Small intestine (tissue), 7 donors: Measurements from ENCODE around the gene KCP. TPM values are rescaled to one million over a fixed set of nuclear protein-coding genes. Genes with fewer than 3 reads are reported as not detected.

Experiments used
- DNase-seq, 2 donors: peaks; one replicate each; pipeline versions ENCODE4 v3.0.0 to v3.0.0-alpha.2; 2013
- FAIRE-seq: peaks from 2 replicates; lab custom pipeline; 2012; peaks lifted over from hg19 to GRCh38; lab: Jason Lieb, UNC
- H3K27ac ChIP-seq, 3 donors: one replicate each; pipeline ENCODE4 v1.5.1; 2013; ENCODE audit warnings: low read length in 2 of 3, mild to moderate bottlenecking in 2 of 3, control low read depth in 1 of 3, inconsistent platforms in 1 of 3, low read depth in 1 of 3, moderate library complexity in 1 of 3
- H3K27me3 ChIP-seq, 3 donors: one replicate each; pipeline ENCODE4 v1.6.1; 2013; ENCODE audit warnings: low read length in 3 of 3, inconsistent platforms in 1 of 3; ENCODE audit not compliant: control insufficient read depth in 3 of 3, insufficient read depth in 3 of 3
- H3K36me3 ChIP-seq, 3 donors: one replicate each; pipeline ENCODE4 v1.6.1; 2013; ENCODE audit warnings: low read length in 3 of 3, inconsistent platforms in 1 of 3, low read depth in 1 of 3, mild to moderate bottlenecking in 1 of 3, moderate library complexity in 1 of 3; ENCODE audit not compliant: control insufficient read depth in 3 of 3, insufficient read depth in 2 of 3
- H3K4me1 ChIP-seq, 3 donors: one replicate each; pipeline ENCODE4 v1.6.1; 2013; ENCODE audit warnings: low read length in 2 of 3, inconsistent platforms in 1 of 3, low read depth in 1 of 3, mild to moderate bottlenecking in 1 of 3, moderate library complexity in 1 of 3; ENCODE audit not compliant: control insufficient read depth in 3 of 3, insufficient read depth in 2 of 3
- H3K4me3 ChIP-seq, 3 donors: one replicate each; pipeline ENCODE4 v1.5.1; 2013; ENCODE audit warnings: low read length in 3 of 3, control low read depth in 1 of 3, inconsistent platforms in 1 of 3, low read depth in 1 of 3, mild to moderate bottlenecking in 1 of 3, moderate library complexity in 1 of 3
- H3K9me3 ChIP-seq, 2 donors: one replicate each; pipeline ENCODE4 v1.6.1; 2013; ENCODE audit warnings: low read depth in 1 of 2, low read length in 1 of 2; ENCODE audit not compliant: control insufficient read depth in 2 of 2, insufficient read depth in 1 of 2
- WGBS, 3 donors: extraction: QIAGEN DNeasy Blood & Tissue Kit; methylation state at CpG; one replicate each; pipeline ENCODE4 v1.1.7; 2013; 5-methylcytosine and 5-hydroxymethylcytosine counted together
- polyA plus RNA-seq, 4 donors: library from polyadenylated mRNA; stranded (reverse) in 3 of 4; unstranded in 1 of 4; fragments of 200-250 nt in 3 of 4; fragments of 120-200 nt in 1 of 4; gene quantifications; one replicate each; pipeline versions ENCODE4 v1.2.1 to v1.2.3, GENCODE V29; 2013
- donor health status: healthy with polysubstance abuse.
- donor health status: control.
- donor health status: control.
- donor health status: Bipolar disorder and iron deficiency.
- donor health status: healthy.

Gene KCP
- polyA plus RNA-seq, 4 donors: 0.52 to 5.1 (median 1.9) TPM

- Histone ChIP-seq H3K4me1 (peaks cover 3 to 51% (median 4%) of the 10 kb centered on the region in 3 donors), H3K4me3 (no peak overlapping the region), H3K27ac (no peak overlapping the region), H3K36me3 (peaks cover 0 to 15% (median 0%) of the 10 kb centered on the region in 3 donors), H3K27me3 (no peaks in the 10 kb centered on the region), H3K9me3 (no peaks in the 10 kb centered on the region)
- FAIRE-seq (no peak), DNase-seq (no peak)
- 85 to 94% (median 93%) methylated on average over 5 of the region's 5 CpGs for whole genome bisulfite sequencing, 3 donors
Measured at GRCh38 chr7:128871050-128871449, 39.5 kb downstream of the KCP start.

- WGBS, 3 donors: 5 to 6% (median 5%) methylated on average over 14 to 30 of the region's 30 CpGs
- no peak overlapping the region for H3K27ac ChIP-seq
- peak overlapping the region in 2 of 3 donors; percentile 10 to 46 for H3K4me3 ChIP-seq
- no peaks in the 10 kb centered on the region for H3K9me3 ChIP-seq
- no peaks in the 10 kb centered on the region for H3K27me3 ChIP-seq
- H3K36me3 ChIP-seq: peaks cover 0 to 27% (median under 1%) of the 10 kb centered on the region in 3 donors
- FAIRE-seq (no peak), DNase-seq (peak in 1 of 2 donors; percentile 23)
- peaks cover 2 to 40% (median 3%) of the 10 kb centered on the region in 3 donors for H3K4me1 ChIP-seq
Measured at GRCh38 chr7:128869944-128870285, 40.6 kb downstream of the KCP start.

GRCh38 chr7:128869138-128869943 lies 41.2 kb downstream of the KCP start:
- FAIRE-seq (no peak), DNase-seq (peak; percentile 75 to 84)
- Histone ChIP-seq H3K4me3 (peak overlapping the region; percentile 41 to 47 (median 46)), H3K36me3 (peaks cover 0 to 32% (median 2%) of the 10 kb centered on the region in 3 donors), H3K27ac (peak overlapping the region in 2 of 3 donors; percentile 51 to 58), H3K27me3 (no peaks in the 10 kb centered on the region), H3K9me3 (no peaks in the 10 kb centered on the region), H3K4me1 (peaks cover 2 to 35% (median 3%) of the 10 kb centered on the region in 3 donors)
- WGBS, 3 donors: 1% methylated on average over 46 to 86 of the region's 86 CpGs

GRCh38 chr7:128868624-128869137 lies 41.8 kb downstream of the KCP start:
- peak overlapping the region; percentile 41 to 47 (median 46) for H3K4me3 ChIP-seq

GRCh38 chr7:128867842-128868623 lies 42.5 kb downstream of the KCP start:
- peak; percentile 50 to 69 for DNase-seq
- 43 to 65% (median 51%) methylated on average over 11 of the region's 11 CpGs for WGBS, 3 donors
- Histone ChIP-seq H3K27ac (no peak overlapping the region), H3K4me3 (no peak overlapping the region), H3K27me3 (no peaks in the 10 kb centered on the region), H3K36me3 (peaks cover 0 to 32% (median 2%) of the 10 kb centered on the region in 3 donors), H3K4me1 (peaks cover 2 to 22% (median 3%) of the 10 kb centered on the region in 3 donors), H3K9me3 (no peaks in the 10 kb centered on the region)
- no peak for FAIRE-seq

More at GRCh38 chr7:128868624-128869137, 41.8 kb downstream of the KCP start:
- WGBS, 3 donors: 25 to 42% (median 28%) methylated on average over 13 of the region's 13 CpGs
- FAIRE-seq (no peak), DNase-seq (no peak)
- peaks cover 0 to 32% (median 2%) of the 10 kb centered on the region in 3 donors for H3K36me3 ChIP-seq
- H3K4me1 ChIP-seq: peaks cover 2 to 28% (median 3%) of the 10 kb centered on the region in 3 donors
- H3K27ac ChIP-seq: peak overlapping the region in 1 of 3 donors; percentile 10
- H3K9me3 ChIP-seq: no peaks in the 10 kb centered on the region
- no peaks in the 10 kb centered on the region for H3K27me3 ChIP-seq

DNA sequence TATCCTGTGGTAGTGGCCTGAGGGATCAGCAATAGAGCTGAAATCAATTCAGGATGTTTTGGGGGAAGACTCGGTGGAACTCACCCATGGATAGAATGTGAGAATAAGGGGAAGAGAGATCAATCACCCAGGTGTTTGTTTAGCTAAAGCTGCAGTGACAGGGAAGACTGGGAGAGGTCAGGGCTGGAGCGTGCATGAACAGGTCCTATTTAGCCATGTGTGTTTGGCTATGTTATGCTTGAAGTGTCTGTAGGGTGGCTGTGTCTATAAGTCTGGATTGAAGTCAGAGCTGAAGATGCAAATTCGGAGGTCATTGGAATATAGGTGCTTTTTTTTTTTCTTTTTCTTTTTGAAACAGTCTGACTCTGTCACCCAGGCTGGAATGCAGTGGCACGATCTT lies 43.3 kb downstream of the KCP start:
- no peak for FAIRE-seq
- 66 to 83% (median 80%) methylated on average over 4 of the region's 4 CpGs for WGBS, 3 donors
- H3K9me3 ChIP-seq: no peaks in the 10 kb centered on the region
- peaks cover 2 to 21% (median 3%) of the 10 kb centered on the region in 3 donors for H3K4me1 ChIP-seq
- no peak overlapping the region for H3K27ac ChIP-seq
- peaks cover 0 to 32% (median 2%) of the 10 kb centered on the region in 3 donors for H3K36me3 ChIP-seq
- no peaks in the 10 kb centered on the region for H3K27me3 ChIP-seq
- H3K4me3 ChIP-seq: no peak overlapping the region
- no peak for DNase-seq

DNA sequence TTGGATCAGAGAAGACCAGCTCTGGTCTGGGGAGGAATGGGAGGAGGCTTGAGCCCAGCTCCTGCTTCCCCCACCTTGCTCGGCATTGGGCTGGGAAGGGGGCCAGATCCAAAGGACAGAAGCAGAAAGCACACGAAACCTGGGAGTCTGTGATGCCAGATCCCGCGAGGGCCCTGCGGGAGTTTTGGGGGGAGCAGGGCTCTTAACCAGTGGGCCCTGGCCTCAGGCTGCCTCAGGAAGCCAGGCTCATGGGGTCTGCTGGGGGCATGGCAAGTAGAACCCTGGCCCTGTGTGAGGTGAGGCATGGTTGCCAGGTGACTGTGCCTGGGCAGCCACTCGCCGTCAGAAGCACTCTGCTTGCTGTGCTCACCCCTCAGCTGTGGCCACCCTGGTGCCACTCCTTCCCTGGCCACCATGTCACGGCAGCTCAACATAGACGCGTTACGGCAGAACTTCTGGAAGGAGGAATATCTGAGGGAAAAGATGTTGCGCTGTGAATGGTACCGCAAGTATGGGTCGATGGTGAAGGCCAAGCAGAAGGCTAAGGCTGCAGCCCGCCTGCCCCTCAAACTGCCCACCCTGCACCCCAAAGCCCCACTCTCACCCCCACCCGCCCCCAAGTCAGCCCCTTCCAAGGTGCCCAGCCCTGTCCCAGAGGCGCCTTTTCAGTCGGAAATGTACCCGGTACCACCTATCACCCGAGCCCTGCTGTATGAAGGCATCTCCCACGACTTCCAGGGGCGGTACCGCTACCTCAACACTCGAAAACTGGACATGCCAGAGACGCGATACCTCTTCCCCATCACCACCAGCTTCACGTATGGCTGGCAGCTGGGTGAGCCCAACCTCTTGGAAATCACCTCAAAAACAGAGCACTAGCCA lies 44.3 kb downstream of the KCP start:
- peaks cover 2 to 24% (median 3%) of the 10 kb centered on the region in 3 donors for H3K4me1 ChIP-seq
- WGBS, 3 donors: 83 to 95% (median 94%) methylated on average over 24 to 27 of the region's 27 CpGs
- peaks cover 0 to 32% (median 2%) of the 10 kb centered on the region in 3 donors for H3K36me3 ChIP-seq
- FAIRE-seq (no peak), DNase-seq (no peak)
- no peaks in the 10 kb centered on the region for H3K27me3 ChIP-seq
- no peak overlapping the region for H3K4me3 ChIP-seq
- H3K9me3 ChIP-seq: no peaks in the 10 kb centered on the region
- H3K27ac ChIP-seq: no peak overlapping the region
